ENCODE measurements around the gene LCTL. TPM values are rescaled to one million over a fixed set of nuclear protein-coding genes. Genes with fewer than 3 reads are reported as not detected.

Gene LCTL
- total RNA-seq, 1 experiment from 2014 or later = not detected

DNA sequence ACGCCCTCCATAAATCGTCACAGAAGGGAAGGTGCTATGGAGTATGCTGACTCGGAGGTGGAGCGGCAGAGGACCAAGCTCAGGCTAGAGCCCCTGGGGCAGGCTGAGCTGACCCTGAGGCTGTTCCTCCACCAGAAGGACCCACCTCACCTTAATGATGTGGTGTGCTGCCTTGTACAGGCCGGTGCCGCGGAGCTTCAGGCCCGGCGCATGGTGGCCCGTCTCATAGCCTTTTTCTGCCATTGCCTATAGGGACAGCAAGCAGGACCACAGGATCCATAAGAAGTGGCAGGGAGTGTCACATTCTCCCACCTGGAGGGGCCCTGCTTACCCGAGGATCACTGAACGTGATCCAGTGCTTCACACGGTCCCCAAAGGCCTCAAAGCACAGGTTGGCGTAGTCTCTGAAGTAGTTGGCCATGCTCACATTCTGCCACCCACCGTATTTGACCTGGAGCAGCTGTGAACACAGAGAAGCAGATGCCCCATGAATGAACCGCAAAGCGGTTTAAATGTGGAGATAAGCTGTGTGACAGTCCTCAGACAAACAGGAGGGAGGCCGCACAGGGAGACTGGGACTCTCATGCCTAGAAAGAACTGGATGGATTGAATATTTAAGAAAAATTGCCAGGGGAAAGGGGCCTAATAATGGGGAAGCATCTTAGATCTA lies 4.8 kb downstream of the LCTL start:
- TF ChIP-seq EZH2 (IDR thresholded peaks at IDR 0.05; ENCODE audit: borderline replicate concordance, low read depth, low read length, poor library complexity, severe bottlenecking) = no peak
- TF ChIP-seq, protein P1, sequence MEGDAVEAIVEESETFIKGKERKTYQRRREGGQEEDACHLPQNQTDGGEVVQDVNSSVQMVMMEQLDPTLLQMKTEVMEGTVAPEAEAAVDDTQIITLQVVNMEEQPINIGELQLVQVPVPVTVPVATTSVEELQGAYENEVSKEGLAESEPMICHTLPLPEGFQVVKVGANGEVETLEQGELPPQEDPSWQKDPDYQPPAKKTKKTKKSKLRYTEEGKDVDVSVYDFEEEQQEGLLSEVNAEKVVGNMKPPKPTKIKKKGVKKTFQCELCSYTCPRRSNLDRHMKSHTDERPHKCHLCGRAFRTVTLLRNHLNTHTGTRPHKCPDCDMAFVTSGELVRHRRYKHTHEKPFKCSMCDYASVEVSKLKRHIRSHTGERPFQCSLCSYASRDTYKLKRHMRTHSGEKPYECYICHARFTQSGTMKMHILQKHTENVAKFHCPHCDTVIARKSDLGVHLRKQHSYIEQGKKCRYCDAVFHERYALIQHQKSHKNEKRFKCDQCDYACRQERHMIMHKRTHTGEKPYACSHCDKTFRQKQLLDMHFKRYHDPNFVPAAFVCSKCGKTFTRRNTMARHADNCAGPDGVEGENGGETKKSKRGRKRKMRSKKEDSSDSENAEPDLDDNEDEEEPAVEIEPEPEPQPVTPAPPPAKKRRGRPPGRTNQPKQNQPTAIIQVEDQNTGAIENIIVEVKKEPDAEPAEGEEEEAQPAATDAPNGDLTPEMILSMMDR (conservative IDR thresholded peaks at IDR 0.05; ENCODE audit: low read depth, low read length) = no peak
- Histone ChIP-seq H3K4me3 (ENCODE audit: low read depth, low read length, poor library complexity, severe bottlenecking) (no peak overlapping the region), H3K27me3 (replicated peaks; ENCODE audit: insufficient read depth, low read depth, low read length, poor library complexity) (no peaks in the 10 kb centered on the region), H3K9me3 (ENCODE audit: low read depth, low read length, poor library complexity, severe bottlenecking) (no peaks in the 10 kb centered on the region), H3K36me3 (ENCODE audit: insufficient read depth, low read length, poor library complexity, severe bottlenecking) (no peaks in the 10 kb centered on the region), H3K27ac (ENCODE audit: low read depth, low read length, poor library complexity, severe bottlenecking) (no peak overlapping the region), H3K4me1 (ENCODE audit: insufficient read depth, low read length, poor library complexity, severe bottlenecking) (no peaks in the 10 kb centered on the region)
- no TSS peak for BruUV-seq (replicated peaks)
- DNase-seq (ENCODE audit: low spot score) = no peak
- ChIA-PET POLR2A (ENCODE audit: low non-redundant PET) (no interaction called here), CTCF (no interaction called here)
- intact Hi-C loops (cut with micrococcal nuclease; ENCODE audit: unreplicated experiment) = no loop called here

DNA sequence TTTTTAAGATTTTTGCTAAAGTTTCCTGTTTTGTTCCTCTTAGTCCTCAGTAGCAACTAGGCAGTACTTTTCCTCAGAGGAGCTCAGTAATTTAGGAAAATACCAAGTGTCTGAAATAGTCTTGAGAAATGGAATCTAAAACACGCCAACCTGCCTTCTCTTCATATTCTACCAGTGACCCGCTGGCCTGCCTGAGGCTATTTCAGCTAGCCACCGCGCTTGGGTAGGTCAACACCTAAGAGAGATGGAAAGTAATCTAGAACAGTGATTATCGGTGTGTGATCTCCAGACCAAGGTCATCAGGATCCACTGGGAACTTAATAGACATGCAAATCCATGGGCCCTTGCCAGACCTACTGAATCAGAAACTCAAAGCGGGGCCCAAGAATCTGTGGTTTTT lies 7.5 kb downstream of the LCTL start:
- H3K27ac ChIP-seq (ENCODE audit: low read depth, low read length, poor library complexity, severe bottlenecking) = no peak overlapping the region
- CTCF ChIA-PET = no interaction called here
- no peak for TF ChIP-seq EZH2 (IDR thresholded peaks at IDR 0.05; ENCODE audit: borderline replicate concordance, low read depth, low read length, poor library complexity, severe bottlenecking)
- TF ChIP-seq, protein P1 (conservative IDR thresholded peaks at IDR 0.05; ENCODE audit: low read depth, low read length) = no peak
- H3K36me3 ChIP-seq (ENCODE audit: insufficient read depth, low read length, poor library complexity, severe bottlenecking) = no peaks in the 10 kb centered on the region
- DNase-seq (ENCODE audit: low spot score) = no peak
- H3K9me3 ChIP-seq (ENCODE audit: low read depth, low read length, poor library complexity, severe bottlenecking) = no peaks in the 10 kb centered on the region
- POLR2A ChIA-PET (ENCODE audit: low non-redundant PET) = no interaction called here
- BruUV-seq (replicated peaks) = no TSS peak
- H3K27me3 ChIP-seq (replicated peaks; ENCODE audit: insufficient read depth, low read depth, low read length, poor library complexity) = no peaks in the 10 kb centered on the region
- intact Hi-C loops (cut with micrococcal nuclease; ENCODE audit: unreplicated experiment) = no loop called here
- no peak overlapping the region for H3K4me3 ChIP-seq (ENCODE audit: low read depth, low read length, poor library complexity, severe bottlenecking)
- no peaks in the 10 kb centered on the region for H3K4me1 ChIP-seq (ENCODE audit: insufficient read depth, low read length, poor library complexity, severe bottlenecking)

DNA sequence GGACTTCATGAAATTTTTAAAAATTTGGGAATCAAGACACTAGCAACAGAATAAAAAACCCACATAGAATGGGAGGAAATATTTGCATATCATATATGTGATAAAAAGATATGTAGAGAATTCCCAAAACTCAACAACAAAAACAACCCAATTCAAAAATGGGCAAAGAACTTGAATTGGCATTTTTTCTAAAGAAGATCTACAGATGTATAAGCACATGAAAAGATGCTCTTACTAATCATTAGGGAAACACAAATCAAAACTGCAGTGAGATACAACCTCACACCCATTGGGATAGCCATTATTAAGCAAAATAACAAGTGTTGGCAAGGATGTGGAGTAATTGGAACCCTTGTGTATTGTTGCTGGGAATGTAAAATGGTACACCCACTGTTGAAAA lies 10.1 kb downstream of the LCTL start:
- CTCF ChIA-PET = no interaction called here
- no peaks in the 10 kb centered on the region for H3K9me3 ChIP-seq (ENCODE audit: low read depth, low read length, poor library complexity, severe bottlenecking)
- H3K27ac ChIP-seq (ENCODE audit: low read depth, low read length, poor library complexity, severe bottlenecking) = no peak overlapping the region
- no peak for DNase-seq (ENCODE audit: low spot score)
- no peaks in the 10 kb centered on the region for H3K27me3 ChIP-seq (replicated peaks; ENCODE audit: insufficient read depth, low read depth, low read length, poor library complexity)
- no peaks in the 10 kb centered on the region for H3K4me1 ChIP-seq (ENCODE audit: insufficient read depth, low read length, poor library complexity, severe bottlenecking)
- H3K36me3 ChIP-seq (ENCODE audit: insufficient read depth, low read length, poor library complexity, severe bottlenecking) = peaks cover 5% of the 10 kb centered on the region
- intact Hi-C loops (cut with micrococcal nuclease; ENCODE audit: unreplicated experiment) = no loop called here
- no peak overlapping the region for H3K4me3 ChIP-seq (ENCODE audit: low read depth, low read length, poor library complexity, severe bottlenecking)
- TF ChIP-seq, protein P1 (conservative IDR thresholded peaks at IDR 0.05; ENCODE audit: low read depth, low read length) = no peak
- no peak for TF ChIP-seq EZH2 (IDR thresholded peaks at IDR 0.05; ENCODE audit: borderline replicate concordance, low read depth, low read length, poor library complexity, severe bottlenecking)
- no TSS peak for BruUV-seq (replicated peaks)
- POLR2A ChIA-PET (ENCODE audit: low non-redundant PET) = no interaction called here

All from A673 (cell line).